ENCODE results near the gene ZPBP2.
"Not testable (repeated sequence)": the region's sequence is repeated elsewhere in the genome, so short reads cannot be mapped to it uniquely, and the experiment has no call there.

Gene ZPBP2

DNA sequence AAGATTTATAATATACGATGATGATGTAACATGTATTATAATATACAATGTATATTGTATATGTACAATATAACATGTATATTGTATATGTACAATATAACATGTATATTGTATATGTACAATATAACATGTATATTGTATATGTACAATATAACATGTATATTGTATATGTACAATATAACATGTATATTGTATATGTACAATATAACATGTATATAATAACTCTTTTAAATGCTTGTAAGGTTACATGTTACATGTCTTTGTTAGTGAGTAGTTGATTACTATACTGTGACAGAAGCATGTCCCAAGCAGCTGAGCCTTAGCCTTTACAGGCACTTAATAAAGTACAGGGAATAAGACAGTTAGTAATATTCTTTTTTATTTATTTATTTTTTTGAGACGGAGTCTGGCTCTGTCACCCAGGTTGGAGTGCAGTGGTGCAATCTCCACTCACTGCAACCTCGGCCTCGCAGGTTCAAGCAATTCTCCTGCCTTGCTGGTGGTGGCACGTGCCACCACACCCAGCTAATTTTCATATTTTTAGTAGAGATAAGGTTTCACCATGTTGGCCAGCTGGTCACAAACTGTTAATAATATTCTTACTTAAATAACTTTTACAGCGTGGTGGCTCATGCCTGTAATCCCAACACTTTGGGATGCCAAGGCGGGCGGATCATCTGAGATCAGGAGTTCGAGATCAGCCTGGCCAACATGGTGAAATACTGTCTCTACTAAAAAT, 11.9 kb upstream of the ZPBP2 start:
- not testable (repeated sequence) for DNase-seq (ENCODE audit: low read depth)

DNA sequence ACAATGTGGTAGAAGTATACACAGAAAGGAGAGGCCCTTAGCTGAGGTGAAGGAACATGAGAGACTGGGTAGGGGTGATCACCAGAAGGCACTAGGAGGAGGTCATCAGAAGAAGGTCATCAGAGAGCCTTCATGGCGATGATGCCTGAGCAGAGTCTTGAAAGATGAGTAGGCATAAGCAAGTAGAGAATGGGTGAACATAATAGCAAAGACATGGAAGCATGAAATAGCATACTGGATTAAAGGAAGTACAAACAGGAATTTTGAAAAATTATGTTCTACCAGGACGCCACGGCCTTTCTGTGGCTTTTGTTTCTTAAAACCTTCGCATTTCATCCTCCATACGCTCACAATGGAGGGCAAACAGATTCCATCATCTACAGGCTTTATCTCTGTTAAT, 6.8 kb upstream of the ZPBP2 start:
- no peak for DNase-seq (ENCODE audit: low read depth)

DNA sequence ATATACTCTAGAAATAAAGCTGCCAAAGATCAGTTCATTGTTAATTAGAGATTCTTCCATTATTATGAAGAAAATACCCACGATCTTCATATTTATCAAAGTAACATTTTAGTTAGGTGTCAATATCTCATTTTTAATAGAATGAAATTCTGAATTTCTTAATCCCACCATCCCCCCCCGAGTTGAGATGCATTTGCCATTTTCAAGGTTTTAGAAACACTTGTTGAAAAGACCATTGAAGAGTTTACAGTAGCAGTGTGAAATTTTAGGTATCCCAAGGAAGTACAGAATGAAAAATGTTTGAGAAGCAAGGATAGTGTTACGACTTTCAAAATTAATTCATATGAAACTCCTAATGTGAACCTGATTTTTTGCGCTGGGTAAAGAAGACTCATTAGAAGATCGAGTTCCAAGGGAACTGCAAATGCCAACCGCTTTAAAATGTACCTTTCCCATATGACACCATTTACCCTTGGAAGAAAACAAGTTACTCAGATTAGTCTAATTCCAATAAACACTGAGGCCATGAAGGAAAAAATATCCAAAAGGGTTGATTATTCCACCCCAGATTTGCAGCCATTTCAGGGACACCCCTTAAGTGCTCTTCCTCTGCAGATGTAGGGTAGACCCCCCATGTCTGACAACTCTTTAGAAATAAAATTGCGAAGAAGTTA, 4.6 kb upstream of the ZPBP2 start:
- DNase-seq (ENCODE audit: low read depth), result no peak

DNA sequence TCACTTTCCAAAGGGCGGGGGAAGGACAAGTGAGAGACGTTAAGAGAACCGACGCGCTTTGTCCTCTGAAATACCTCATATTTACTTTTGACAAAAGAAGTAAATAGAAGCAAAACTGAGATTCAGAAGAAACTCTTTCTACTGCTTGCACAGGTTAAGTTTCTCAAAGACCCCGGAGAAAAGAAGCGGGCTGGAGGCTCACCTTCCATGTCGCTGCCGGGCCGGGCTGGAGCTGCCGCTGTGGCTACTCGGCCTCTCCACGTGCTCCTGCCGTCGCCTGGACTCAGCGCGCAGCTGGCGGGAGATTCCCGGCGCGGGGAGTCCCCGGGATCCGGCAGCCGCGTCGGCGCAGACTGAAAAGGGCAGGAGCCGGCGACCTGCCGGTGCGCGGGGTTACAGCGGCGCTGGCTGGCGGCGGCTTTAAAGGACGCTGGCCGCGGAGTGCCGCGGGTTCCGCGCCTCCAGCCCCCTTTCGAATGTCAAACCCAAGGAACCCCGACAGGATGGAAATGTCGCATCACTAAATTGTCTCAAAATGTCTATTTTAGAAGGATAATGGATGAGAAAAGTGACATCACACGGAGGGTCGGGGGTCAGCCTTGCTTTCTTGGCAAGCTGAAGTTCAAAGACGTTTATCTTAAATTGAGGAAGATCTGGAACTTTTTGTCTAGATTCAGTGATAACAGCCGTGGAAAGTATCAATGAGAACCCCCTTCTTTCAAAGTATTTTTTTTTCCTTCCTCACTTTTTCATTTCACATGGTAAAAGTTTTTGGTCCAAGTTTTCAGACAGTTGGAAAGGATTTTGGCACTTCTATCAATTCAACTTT, 3.9 kb upstream of the ZPBP2 start, which contains the start of gene IKZF3:
Gene IKZF3, minus strand, starts transcription at position 395 of the 829 bp plus-strand sequence. Its CDS starts 186 bp downstream, at position 209.
- peak; percentile 81 for DNase-seq (ENCODE audit: low read depth)

DNA sequence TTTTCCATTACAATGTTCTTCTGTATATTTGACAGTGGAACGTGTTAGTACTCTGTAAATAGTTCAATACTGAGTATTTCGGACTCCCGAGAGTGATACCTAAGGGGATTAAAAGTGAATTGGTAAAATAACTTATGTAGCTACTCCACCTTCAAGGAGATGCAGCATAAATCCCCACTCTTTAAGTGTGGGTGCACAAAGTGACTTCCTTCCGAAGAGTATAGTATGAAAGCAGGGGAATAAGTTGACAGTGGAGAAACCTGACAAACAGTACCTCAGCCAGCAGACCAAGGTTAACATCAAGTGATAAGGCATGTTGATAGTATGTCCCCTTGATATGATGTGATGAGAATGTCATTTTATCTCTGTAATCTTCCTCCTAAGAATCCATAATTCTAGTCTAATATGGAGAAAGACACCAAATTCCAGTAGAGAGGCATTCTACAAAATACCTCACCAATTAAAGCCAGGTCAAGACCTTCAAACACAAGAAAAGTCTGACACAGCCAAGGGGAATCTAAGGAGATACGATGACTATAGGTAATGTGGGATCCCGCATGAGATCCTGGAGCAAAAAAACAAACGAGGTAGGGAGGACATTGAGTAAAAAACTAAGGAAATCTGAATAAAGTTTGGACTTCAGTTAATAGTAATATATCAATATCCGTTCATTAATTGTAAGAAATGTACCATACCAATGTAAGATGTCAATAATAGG, 1.8 kb upstream of the ZPBP2 start:
- DNase-seq (ENCODE audit: low read depth), result no peak

DNA sequence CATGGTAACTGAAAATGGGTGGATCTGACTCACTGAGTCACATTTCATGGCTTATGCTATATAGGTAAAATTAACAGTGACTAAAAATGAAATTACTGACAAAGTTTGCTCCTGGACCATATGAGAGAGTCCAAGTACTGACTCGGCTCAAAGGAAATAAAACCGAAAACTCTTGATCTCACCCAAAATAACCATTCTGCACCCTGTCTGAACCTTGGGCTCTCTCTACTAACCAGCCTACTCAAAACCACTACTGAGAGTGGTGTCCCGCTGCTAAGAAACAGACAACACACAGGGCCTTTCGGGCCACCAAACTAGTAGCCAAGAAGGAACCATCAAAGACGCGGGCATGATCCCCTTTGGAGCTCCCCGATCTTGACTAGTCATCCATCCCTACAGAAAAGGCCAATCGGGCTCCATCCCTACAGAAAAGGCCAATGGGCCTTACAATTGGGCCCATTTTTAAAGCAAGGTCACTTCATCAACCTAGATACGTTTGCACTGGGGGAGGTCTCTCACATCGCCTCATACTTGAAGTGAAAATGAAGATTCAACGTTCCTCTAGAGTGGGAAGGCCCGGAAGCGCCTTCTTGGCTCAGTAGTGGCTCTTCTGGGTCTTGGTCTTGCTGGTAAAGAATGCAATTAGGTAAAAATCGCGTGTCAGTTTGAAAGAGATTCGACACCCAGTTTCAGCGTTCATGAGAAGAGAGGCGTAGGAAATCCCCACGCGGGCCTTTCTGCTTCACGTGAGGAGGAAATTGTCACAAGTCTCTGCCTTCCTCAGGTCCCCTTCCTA, 720 bp upstream of the ZPBP2 start:
- DNase-seq (ENCODE audit: low read depth), result peak; percentile 62

DNA sequence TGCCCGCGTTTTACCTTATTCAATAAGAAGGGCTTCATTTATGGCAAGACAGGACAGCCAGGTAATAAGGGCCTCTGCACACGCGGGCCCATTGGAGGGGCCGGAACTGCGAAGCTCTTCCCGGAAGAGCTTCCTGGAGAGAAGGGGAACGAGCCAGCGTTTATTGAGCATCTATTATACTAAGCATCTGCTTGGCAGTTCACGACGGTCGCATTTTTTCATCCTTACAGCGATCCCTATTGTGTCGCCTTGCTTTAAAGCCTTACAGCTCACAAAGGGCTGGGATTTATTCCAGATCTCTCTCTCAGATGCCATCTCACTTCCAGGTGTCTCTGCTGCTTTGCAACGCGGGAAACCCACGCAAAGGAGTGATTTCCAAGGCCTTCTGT, 546 bp downstream of the ZPBP2 start:
- DNase-seq (ENCODE audit: low read depth), result no peak

DNA sequence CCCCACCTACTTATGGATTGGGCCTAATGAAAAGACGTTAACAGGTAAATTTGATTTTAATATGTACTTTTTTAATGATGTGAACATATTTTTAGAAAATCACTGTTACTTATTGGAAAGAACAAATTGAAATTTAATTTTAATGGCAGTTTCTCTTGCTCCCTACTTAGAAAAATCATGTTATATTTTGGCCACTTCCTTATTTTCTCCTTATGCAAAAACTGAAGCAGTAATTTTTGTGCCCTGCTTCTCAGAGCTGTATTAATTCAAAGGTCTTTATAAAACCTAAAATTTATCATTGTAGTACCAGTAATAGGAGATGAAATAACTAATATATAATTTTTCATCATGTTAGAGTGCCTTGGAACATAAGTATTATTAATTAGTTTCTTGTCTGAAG, 2.8 kb downstream of the ZPBP2 start:
- no peak for DNase-seq (ENCODE audit: low read depth)

DNA sequence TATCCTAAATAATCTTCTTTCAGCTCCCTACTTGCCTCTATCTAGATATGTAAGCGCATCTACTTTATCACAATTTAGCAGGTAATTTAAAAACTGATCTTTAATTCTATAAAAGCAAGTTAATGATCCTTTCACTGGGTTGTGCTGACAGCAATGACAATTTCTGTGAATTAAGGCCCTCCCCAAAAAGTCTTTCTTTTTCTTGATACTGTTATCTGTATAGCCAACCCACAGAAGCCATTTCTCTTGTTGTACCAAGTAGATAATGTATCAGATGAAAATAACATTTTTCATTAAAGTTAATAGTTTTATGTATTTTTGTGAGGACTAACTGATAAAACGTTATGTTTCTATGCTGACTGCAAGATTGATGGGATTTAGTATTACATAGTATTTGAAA, 3.8 kb downstream of the ZPBP2 start:
- DNase-seq (ENCODE audit: low read depth), result no peak

DNA sequence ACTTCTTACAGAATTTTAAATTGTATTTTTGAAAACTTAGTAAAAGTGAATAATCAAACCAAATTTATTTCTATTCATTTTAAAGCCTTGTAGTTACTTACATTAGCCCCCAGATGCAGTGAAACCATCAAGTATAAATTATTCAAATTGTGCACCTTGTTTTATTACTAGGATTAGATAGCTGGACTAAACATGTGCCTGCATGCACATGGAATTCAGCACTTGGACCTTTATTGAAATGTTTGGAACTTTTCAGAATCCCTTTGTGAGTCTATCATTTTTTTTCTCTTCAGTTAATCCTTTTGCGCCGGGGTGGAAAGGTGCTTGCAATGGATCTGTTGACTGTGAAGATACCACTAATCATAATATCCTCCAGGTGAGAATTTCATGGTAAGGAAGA, 4.7 kb downstream of the ZPBP2 start:
- no peak for DNase-seq (ENCODE audit: low read depth)

DNA sequence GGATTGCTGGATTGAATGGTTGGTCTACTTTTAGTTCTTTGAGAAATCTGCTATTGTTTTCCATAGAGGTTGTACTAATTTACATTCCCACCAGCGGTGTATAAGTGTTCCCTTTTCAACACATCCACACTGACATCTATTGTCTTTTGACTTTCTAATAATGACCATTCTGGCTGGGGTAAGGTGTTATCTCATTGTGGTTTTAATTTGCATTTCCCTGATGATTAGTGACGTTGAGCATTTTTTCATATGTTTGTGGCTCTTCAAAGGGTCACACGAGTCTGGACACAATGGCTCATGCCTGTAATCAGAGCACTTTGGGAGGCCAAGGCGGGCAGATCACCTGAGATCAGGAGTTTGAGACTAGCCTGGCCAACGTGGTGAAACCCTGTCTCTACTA, 18.1 kb downstream of the ZPBP2 start:
- not testable (repeated sequence) for DNase-seq (ENCODE audit: low read depth)

DNA sequence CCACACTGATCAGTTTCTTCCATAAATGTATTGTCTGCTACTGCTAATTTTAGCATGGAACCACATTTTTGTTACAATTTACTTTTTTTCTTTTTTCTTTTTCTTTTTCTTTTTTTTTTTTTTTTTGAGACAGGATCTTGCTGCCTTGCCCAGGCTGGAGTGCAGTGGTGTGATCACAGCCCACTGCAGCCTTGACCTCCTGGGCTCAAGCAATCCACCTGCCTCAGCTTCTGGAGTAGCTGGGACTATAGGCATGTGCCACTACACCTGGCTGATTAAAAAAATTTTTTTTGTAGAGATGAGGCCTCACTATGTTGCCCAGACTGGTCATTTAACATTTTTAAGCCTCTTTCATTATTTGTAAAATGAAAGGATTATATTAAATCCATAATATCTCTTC, 19.1 kb downstream of the ZPBP2 start:
- DNase-seq (ENCODE audit: low read depth), result no peak

DNA sequence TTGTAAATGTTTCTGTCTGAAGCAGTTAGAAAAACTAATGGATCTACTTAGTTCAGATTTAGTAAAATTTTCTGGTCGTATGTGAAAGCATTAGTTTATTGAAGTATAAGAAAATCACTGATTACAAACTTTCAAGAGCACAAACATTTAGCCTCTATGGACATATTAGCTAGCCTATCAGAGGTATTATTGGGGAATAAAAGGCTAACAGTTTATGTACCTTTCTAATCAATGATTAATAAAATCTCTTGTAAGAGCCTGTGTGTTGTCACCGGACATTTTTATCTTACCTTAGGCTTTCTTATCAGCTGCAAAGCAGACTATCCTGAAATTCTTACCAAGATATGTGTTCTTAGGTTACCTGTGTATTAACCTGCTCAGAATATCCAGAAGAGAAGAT, 21.2 kb downstream of the ZPBP2 start:
- no peak for DNase-seq (ENCODE audit: low read depth)

DNA sequence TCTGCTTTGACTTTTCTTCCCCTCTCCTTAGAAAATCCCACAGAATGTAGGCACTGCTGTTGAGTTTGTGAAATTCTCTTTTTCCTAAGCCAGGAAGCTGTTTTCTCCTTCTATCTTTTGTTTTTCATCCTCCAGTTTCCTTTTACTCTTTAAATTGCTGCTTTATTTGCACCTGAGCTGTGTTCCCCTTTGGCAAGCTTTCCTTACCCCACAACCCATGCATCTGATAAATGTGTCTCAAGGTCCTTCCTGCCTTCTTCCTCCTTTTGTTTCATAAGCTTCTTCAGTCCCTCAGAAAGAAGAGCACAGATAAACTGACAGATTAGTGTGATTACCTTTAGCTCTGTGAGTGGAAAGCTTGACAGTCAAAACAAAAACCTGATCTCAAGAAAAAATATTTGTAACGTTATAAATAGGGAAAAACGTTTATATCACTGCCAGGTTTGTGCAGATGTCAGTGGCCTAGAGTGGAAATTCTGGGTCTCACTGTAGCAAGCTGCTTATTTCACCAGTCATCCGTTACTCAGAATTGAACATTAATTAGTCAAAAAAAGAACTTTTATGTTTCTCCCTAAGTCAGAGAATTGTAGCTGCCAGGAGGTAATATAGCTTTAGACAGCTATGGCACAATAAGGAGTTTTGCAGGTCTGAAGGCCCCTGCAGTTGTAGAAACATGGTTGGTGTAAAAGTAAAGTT, 26.8 kb downstream of the ZPBP2 start:
- no peak for DNase-seq (ENCODE audit: low read depth)

DNA sequence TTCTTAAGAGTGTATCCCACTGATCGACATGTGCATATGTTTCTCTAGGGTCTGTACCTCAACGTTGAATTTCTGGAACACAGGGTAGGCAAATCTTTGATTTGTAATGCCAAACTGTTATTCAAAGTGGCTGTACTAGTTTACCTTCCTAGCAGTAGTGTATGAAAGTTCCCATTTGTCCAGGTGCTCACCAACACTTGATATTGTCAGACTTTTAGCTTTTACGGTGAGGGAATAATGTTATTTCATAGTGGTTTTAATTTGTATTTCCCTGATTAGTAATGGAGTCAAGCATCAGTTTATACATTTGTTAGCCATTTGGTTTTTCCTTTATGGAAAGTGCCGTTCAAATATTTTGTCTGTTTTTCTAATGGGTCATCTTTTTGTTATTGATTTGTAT, 30.1 kb downstream of the ZPBP2 start:
- DNase-seq (ENCODE audit: low read depth), result no peak

DNA sequence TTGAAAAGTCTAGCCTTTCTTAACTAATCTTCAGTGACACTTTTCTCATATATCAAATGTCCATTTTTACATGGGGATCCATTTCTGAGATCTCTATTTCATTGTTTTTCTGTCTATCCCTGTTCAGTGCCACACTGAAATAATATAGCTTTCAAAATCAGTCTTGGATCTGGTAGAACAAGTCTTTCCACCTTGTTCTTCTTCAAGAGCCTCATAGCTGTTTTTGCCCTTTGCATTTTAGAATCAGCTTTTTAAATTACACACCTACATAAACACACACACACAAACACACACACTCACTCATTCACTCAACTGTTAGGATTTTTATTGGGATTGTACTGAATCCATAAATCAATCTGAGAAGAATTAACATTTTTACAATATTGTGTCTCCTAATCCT, 31.2 kb downstream of the ZPBP2 start:
- DNase-seq (ENCODE audit: low read depth), result no peak

DNA sequence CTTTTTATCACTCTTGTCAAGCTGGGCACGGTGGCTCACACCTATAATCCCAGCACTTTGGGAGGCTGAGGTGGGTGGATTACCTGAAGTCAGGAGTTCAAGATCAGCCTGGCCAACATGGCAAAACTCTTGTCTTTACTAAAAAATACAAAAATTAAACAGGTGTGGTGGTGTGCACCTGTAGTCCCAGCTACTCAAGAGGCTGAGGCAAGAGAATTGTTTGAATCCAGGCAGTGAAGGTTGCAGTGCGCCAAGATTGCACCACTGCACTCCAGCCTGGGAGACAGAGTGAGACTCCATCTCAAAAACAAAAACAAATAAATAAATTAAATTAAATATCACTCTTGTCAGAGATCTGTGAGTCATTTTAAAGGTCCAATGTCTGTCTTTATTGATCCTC, 34.0 kb downstream of the ZPBP2 start:
- not testable (repeated sequence) for DNase-seq (ENCODE audit: low read depth)

DNA sequence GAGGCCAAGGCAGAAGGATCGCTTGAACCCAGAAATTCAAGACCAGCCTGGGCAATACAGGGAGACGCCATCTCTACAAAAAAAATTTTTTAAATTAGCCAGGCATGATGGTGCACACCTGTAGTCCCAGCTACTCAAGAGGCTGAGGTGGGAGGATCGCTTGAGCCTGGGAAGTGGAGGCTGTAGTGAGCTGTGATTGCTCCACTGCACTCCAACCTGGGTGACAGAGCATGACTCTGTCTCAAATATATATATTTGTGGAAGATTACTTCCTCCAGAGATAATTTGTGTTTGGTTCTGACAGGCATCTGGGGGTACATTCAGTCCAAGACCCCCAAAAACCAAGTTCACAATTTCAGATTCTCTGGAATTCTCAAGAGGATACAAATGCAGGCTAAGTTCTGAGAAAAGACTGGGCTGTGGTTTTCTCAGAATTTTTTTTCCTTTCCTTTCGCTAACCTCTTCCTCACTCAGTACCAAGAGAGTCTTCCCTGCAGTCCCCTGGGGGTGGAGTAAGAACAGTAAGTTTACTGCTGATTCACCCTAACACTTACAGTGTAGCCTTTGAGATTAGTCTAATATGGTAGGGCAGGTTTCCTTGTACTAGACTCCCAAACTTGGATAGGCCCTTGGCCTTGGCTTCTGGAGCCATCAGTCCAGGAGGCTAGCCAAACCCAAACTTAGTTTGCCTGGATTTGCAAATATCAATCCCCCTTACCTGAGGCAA, 35.3 kb downstream of the ZPBP2 start:
- DNase-seq (ENCODE audit: low read depth), result no peak

DNA sequence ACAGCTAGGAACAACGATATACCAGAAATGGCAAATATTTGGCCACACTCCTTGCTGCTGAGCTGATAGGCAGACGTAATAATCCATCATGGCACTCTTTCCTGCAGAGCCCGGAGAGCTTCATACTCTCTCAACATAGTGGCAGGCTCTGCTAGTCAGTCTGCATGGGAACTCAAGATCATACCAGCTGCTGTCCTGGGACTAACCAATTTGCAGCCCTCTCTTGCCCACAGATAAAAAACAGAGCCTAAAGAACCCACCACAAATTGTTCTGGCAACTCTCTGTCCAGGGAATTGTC, 36.9 kb downstream of the ZPBP2 start:
- DNase-seq (ENCODE audit: low read depth), result no peak

DNA sequence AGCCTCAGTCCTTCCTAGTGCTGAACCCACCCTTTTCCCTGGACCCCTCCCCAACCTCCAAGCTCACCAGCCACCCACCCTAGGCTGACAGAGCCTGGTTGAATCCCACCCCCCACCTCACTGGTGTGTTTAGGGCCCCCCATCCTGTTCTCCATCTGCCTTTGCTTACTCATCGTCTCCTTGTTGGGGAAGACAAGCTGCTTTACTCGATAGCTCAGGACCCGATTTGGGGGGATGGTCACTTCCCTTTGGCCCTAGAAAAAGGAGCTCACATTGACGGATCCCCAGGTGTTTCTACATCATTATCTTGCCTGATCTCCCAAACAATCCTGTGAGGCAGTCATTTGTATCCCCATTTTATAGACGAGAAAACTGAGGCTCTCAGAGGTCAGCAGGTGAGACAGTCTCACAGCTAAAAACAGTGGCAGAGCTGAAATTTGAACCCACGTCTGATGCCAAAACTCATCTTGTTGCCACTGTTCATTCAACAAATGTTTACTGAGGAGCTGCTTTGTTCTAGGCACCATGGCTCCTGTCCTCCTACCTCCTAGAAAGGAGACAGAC, 40.9 kb downstream of the ZPBP2 start:
- DNase-seq (ENCODE audit: low read depth), result no peak
